ENCODE data around the gene GLI3. TPM values are rescaled to one million over a fixed set of nuclear protein-coding genes. Genes with fewer than 3 reads are reported as not detected.

The GLI3 gene
- total RNA-seq, 2 donors from 2014 or later, result 9.2 to 14.7 TPM

DNA sequence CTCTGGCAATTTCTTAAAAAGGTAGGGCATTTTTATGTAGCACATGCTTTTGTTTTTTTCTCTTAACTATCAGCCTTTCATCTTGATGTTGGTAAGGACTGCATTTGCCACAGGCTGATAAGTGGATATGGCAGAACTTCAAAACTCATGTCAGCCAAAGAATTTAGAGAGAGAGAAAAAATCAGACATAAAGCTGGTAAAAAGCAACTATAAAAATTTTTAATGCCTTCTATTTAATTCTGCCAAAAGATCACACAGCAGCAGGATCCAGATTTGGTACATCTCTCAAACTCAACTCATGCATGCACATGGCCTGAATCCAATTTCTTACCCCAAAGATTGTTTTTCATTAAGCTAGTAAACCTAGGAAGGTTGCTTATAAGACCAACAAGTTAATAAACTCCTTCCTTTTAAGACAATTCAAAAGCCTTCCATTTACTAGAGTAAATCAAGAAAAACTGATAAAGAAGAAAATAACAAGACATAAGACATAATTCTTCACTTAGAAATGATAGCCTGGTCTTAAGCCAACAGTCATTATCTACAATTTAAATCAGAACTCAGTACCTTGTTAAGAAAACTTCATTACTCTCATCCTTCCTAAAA lies 69.3 kb downstream of the GLI3 start:
- peak; percentile 16 for DNase-seq (ENCODE audit: low spot score)
- H3K9me3 ChIP-seq, result no peaks in the 10 kb centered on the region
- intact Hi-C loops (cut with DNase I), result no loop called here
- no peak overlapping the region for H3K4me3 ChIP-seq
- TF ChIP-seq POLR2A (IDR thresholded peaks at IDR 0.05) (no peak), POLR2AphosphoS5 (IDR thresholded peaks at IDR 0.05) (peak; percentile 17)
- H3K27ac ChIP-seq, result no peak overlapping the region
- no peaks in the 10 kb centered on the region for H3K27me3 ChIP-seq (replicated peaks; ENCODE audit: insufficient read depth)
- no peaks in the 10 kb centered on the region for H3K4me1 ChIP-seq (replicated peaks)
- H3K36me3 ChIP-seq, result no peaks in the 10 kb centered on the region

DNA sequence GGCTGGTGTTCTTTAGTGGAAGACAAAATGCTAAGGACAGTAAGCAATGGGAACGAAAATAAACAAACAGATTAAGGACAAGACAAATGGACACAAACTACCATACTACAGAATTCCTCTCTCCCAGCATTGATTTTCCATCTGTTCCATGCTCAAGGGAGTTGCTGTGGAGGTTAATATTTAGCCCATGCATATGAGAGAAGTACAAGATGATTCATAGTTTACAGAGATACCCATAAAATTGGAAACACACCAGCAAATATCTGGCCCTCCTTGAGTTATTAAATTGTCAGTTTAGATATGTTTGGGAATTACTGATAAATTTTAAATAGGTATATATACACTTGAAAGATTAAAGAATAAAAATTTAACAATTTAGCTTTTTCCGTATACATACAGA lies 69.8 kb downstream of the GLI3 start:
- TF ChIP-seq POLR2A (IDR thresholded peaks at IDR 0.05) (no peak), POLR2AphosphoS5 (IDR thresholded peaks at IDR 0.05) (no peak)
- TF ChIP-seq, protein P1, sequence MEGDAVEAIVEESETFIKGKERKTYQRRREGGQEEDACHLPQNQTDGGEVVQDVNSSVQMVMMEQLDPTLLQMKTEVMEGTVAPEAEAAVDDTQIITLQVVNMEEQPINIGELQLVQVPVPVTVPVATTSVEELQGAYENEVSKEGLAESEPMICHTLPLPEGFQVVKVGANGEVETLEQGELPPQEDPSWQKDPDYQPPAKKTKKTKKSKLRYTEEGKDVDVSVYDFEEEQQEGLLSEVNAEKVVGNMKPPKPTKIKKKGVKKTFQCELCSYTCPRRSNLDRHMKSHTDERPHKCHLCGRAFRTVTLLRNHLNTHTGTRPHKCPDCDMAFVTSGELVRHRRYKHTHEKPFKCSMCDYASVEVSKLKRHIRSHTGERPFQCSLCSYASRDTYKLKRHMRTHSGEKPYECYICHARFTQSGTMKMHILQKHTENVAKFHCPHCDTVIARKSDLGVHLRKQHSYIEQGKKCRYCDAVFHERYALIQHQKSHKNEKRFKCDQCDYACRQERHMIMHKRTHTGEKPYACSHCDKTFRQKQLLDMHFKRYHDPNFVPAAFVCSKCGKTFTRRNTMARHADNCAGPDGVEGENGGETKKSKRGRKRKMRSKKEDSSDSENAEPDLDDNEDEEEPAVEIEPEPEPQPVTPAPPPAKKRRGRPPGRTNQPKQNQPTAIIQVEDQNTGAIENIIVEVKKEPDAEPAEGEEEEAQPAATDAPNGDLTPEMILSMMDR (IDR thresholded peaks at IDR 0.05), result no peak
- Histone ChIP-seq H3K27ac (no peak overlapping the region), H3K27me3 (replicated peaks; ENCODE audit: insufficient read depth) (no peaks in the 10 kb centered on the region), H3K9me3 (no peaks in the 10 kb centered on the region), H3K4me3 (no peak overlapping the region), H3K4me1 (replicated peaks) (no peaks in the 10 kb centered on the region), H3K36me3 (no peaks in the 10 kb centered on the region)
- no peak for DNase-seq (ENCODE audit: low spot score)
- intact Hi-C loops (cut with DNase I), result no loop called here
- WGBS, result 26% methylated on average over 2 of the region's 2 CpGs

DNA sequence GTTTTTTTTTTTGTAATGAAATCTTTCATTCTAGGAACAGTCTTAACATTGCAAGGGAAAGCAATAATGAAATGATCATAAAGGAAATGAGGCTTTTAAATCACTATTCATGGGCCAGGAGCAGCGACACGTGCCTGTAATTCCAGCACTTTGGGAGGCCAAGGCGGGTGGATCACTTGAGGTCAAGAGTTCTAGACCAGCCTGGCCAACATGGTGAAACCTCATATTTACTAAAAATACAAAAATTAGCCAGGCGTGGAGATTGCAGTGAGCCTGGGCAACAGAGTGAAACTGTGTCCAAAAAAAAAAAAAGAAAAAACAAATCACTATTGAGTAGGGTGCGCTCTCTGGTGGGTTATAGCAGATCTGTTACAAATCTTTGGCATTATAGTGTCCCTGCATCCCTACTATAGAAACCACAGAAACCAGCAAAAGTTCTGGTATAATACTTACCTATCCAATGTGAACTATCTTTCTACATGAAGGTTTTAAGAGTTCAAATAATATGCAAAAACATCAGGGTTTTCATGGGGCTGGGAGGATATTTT lies 72.1 kb downstream of the GLI3 start:
- H3K4me1 ChIP-seq (replicated peaks), result no peaks in the 10 kb centered on the region
- WGBS, result 95% methylated on average over 5 of the region's 5 CpGs
- no peaks in the 10 kb centered on the region for H3K9me3 ChIP-seq
- no peaks in the 10 kb centered on the region for H3K27me3 ChIP-seq (replicated peaks; ENCODE audit: insufficient read depth)
- no peak for DNase-seq (ENCODE audit: low spot score)
- no peak overlapping the region for H3K27ac ChIP-seq
- intact Hi-C loops (cut with DNase I), result no loop called here
- TF ChIP-seq, protein P1 (IDR thresholded peaks at IDR 0.05), result no peak
- TF ChIP-seq POLR2AphosphoS5 (IDR thresholded peaks at IDR 0.05), result no peak
- TF ChIP-seq POLR2A (IDR thresholded peaks at IDR 0.05), result no peak
- H3K4me3 ChIP-seq, result no peak overlapping the region
- no peaks in the 10 kb centered on the region for H3K36me3 ChIP-seq

DNA sequence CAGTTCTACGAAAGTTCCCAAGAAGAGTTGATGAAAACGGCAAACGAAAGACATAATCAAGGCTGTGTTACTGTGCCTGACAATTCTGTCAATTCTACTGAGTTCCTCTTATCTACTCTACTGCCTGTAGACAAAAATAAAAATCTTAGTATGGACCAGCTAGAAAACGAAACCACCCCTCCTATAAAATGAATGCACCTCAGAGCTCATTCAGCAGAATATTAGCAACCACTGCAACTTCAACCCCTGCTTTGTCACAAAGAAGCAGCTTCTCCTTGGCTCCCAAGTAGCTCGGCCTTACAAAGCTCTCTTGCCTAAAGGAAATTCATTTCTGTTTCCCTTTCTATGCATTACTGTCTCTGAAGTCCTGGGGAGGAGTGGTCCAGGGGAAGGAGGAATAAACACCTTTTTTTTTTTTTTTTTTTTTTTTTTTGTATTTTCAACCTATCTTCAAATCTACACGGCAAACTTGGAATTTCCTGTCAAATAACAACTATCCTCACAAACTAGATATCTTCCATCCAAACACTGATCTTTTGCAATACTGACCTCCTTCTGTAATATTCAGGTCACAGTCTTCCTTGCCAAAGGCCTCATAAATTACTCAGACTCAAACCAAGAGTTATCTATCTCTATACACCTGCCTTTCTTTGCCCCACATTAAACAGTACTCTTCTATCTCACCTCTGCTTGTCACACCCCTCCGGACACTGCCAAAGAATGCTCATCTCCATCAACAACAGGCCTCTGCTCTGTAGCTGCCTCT lies 74.3 kb downstream of the GLI3 start:
- TF ChIP-seq, protein P1 (IDR thresholded peaks at IDR 0.05), result no peak
- TF ChIP-seq POLR2A (IDR thresholded peaks at IDR 0.05) (no peak), POLR2AphosphoS5 (IDR thresholded peaks at IDR 0.05) (no peak)
- Histone ChIP-seq H3K36me3 (no peaks in the 10 kb centered on the region), H3K27me3 (replicated peaks; ENCODE audit: insufficient read depth) (no peaks in the 10 kb centered on the region), H3K4me1 (replicated peaks) (no peaks in the 10 kb centered on the region), H3K9me3 (no peaks in the 10 kb centered on the region), H3K27ac (no peak overlapping the region), H3K4me3 (no peak overlapping the region)
- WGBS, result 85% methylated on average over 7 of the region's 7 CpGs
- intact Hi-C loops (cut with DNase I), result no loop called here
- no peak for DNase-seq (ENCODE audit: low spot score)

DNA sequence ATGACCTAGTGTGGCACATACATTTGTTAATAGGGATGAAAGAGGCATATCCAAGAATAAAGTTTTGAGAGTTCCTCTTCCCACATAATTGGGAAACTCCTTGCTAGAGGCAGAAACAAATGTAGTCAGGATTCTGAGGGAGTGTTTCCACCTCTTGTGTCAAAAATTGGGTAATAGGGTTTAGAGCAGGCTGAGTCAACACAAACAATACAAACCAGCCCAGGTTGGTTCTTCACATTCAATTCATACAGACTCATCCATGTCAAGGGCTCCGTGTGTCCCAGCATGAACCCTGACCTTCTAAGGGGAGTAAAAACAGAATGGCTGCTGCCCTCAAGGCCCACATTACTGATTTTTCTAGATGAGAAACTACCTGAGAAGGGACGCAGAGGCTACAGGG lies 75.3 kb downstream of the GLI3 start:
- intact Hi-C loops (cut with DNase I), result no loop called here
- H3K27ac ChIP-seq, result no peak overlapping the region

More for the DNA sequence above, 75.3 kb downstream of the GLI3 start:
- no peak for DNase-seq (ENCODE audit: low spot score)
- H3K36me3 ChIP-seq, result no peaks in the 10 kb centered on the region
- no peaks in the 10 kb centered on the region for H3K9me3 ChIP-seq
- no peaks in the 10 kb centered on the region for H3K27me3 ChIP-seq (replicated peaks; ENCODE audit: insufficient read depth)
- TF ChIP-seq POLR2AphosphoS5 (IDR thresholded peaks at IDR 0.05) (no peak), POLR2A (IDR thresholded peaks at IDR 0.05) (no peak)
- TF ChIP-seq, protein P1 (IDR thresholded peaks at IDR 0.05), result no peak
- H3K4me1 ChIP-seq (replicated peaks), result no peaks in the 10 kb centered on the region
- no peak overlapping the region for H3K4me3 ChIP-seq
- 91% methylated on average over 2 of the region's 2 CpGs for WGBS
